Naive thymus-derived CD4-positive, alpha-beta T cell (primary cell): Measurements from ENCODE around the gene RNF167. TPM values are rescaled to one million over a fixed set of nuclear protein-coding genes. Genes with fewer than 3 reads are reported as not detected.

Experiments used
- ATAC-seq: fragments of 150-1000 bp; cut with Tn5 transposase; 2 replicates; pipeline ENCODE4 v1.10.0; 2021; ENCODE audit warnings: mild to moderate bottlenecking, moderate library complexity
- CTCF ChIA-PET: fragments of 350-600 bp; sonication (Branson Sonifier 250); formaldehyde crosslinking; loops from one replicate; lab custom pipeline; 2021; ENCODE audit warnings: antibody characterized with exemption; lab: Charles Lee
- POLR2A ChIA-PET: fragments of 350-600 bp; sonication (Branson Sonifier 250); formaldehyde crosslinking; loops from one replicate; lab custom pipeline; 2021; ENCODE audit warnings: antibody characterized with exemption, inconsistent platforms; lab: Charles Lee
- DNase-seq, 9 donors: peaks; one replicate each; pipeline versions ENCODE4 v3.0.0 to v3.0.0-alpha.2; 2020 to 2022; ENCODE audit warnings: mixed read lengths in 1 of 9
- H3K27ac ChIP-seq: one replicate; pipeline ENCODE4 v1.7.0; 2013; ENCODE audit warnings: mild to moderate bottlenecking, low read depth, low read length, moderate library complexity
- H3K27me3 ChIP-seq, 2 donors: one replicate each; pipeline ENCODE4 v1.7.0; 2013; ENCODE audit warnings: low read length in 2 of 2, mild to moderate bottlenecking in 2 of 2, moderate library complexity in 2 of 2; ENCODE audit not compliant: control insufficient read depth in 2 of 2, insufficient read depth in 2 of 2
- H3K36me3 ChIP-seq, 3 experiments: 1 replicate in 2 of 3; 2 replicates in 1 of 3; pipeline ENCODE4 v1.7.0; 2013; ENCODE audit warnings: low read length in 3 of 3, mild to moderate bottlenecking in 3 of 3, moderate library complexity in 1 of 3; ENCODE audit not compliant: insufficient read depth in 3 of 3, control insufficient read depth in 2 of 3
- H3K4me1 ChIP-seq, 2 donors: one replicate each; pipeline ENCODE4 v1.7.0; 2013; ENCODE audit warnings: low read length in 2 of 2, mild to moderate bottlenecking in 2 of 2, moderate library complexity in 1 of 2; ENCODE audit not compliant: control insufficient read depth in 2 of 2, insufficient read depth in 2 of 2
- H3K4me3 ChIP-seq: 2 replicates; pipeline ENCODE4 v1.7.0; 2013; ENCODE audit warnings: mild to moderate bottlenecking, low read length
- H3K9me3 ChIP-seq, 3 experiments: 1 replicate in 2 of 3; 2 replicates in 1 of 3; pipeline ENCODE4 v1.7.0; 2013; ENCODE audit warnings: low read length in 3 of 3; ENCODE audit not compliant: control insufficient read depth in 2 of 3
- H3K27ac Mint-ChIP-seq, 9 donors: one replicate each; pipeline ENCODE4 v1.8.0; 2020 to 2022; ENCODE audit warnings: mixed read lengths in 9 of 9, mild to moderate bottlenecking in 8 of 9, moderate library complexity in 5 of 9, inconsistent platforms in 2 of 9
- H3K27me3 Mint-ChIP-seq, 5 donors: one replicate each; pipeline ENCODE4 v1.8.0; 2021 to 2022; ENCODE audit warnings: mixed read lengths in 5 of 5, mild to moderate bottlenecking in 1 of 5
- H3K36me3 Mint-ChIP-seq, 5 donors: one replicate each; pipeline ENCODE4 v1.8.0; 2020 to 2022; ENCODE audit warnings: mixed read lengths in 5 of 5, mild to moderate bottlenecking in 3 of 5, inconsistent platforms in 1 of 5
- H3K4me1 Mint-ChIP-seq, 7 donors: one replicate each; pipeline ENCODE4 v1.8.0; 2020 to 2022; ENCODE audit warnings: mixed read lengths in 7 of 7, mild to moderate bottlenecking in 3 of 7, inconsistent platforms in 1 of 7
- H3K4me3 Mint-ChIP-seq, 10 donors: one replicate each; pipeline ENCODE4 v1.8.0; 2020 to 2022; ENCODE audit warnings: mild to moderate bottlenecking in 10 of 10, mixed read lengths in 10 of 10, moderate library complexity in 6 of 10, inconsistent platforms in 2 of 10
- H3K9me3 Mint-ChIP-seq, 11 donors: one replicate each; pipeline ENCODE4 v1.8.0; 2020 to 2022; ENCODE audit warnings: mixed read lengths in 11 of 11, mild to moderate bottlenecking in 4 of 11, inconsistent platforms in 1 of 11, moderate library complexity in 1 of 11
- intact Hi-C, 2 donors: fragments of 100-400 bp; cut with micrococcal nuclease; formaldehyde crosslinking; loops; one replicate each; pipeline ENCODE4 v1.15.1; 2023
- polyA plus RNA-seq, 2 donors: library from polyadenylated mRNA; unstranded; fragments of 300-500 nt; fragmentation: Illumina TruSeq; gene quantifications; one replicate each; pipeline ENCODE4 v1.2.3, GENCODE V29; 2021
- total RNA-seq, 6 experiments: library from RNA in 5 of 6; stranded (reverse) in 5 of 6; gene quantifications; 1 replicate in 5 of 6; 2 replicates in 1 of 6; pipeline ENCODE4 v1.2.3 and lab custom pipeline; 2021 to 2026

The RNF167 gene
- total and polyA plus RNA-seq, 7 experiments from 2014 or later: 25.3 to 248 (median 103) TPM

- POLR2A ChIA-PET: interaction anchor here (2.7 to 5.9 kb wide), 2 partner anchors 42 to 69 kb away, joined by 13 to 25 read pairs; partner anchors contain the start of genes RNF167, SLC25A11 and SPAG7
- intact Hi-C loops: loop anchor here in 1 of 2 donors (5.0 kb wide), 1 partner anchor 341 kb away; the partner anchor contains the start of gene MYBBP1A
- no peak for ATAC-seq
These were observed 41.7 kb upstream of the RNF167 start for GRCh38 chr17:4898351-4898750.

GRCh38 chr17:4898927-4899326 is 41.1 kb upstream of the RNF167 start:
- DNase-seq: no peak
- ChIA-PET CTCF (interaction anchor here (0.6 to 1.4 kb wide), 7 partner anchors 9 to 333 kb away, joined by 3 to 4 read pairs (median 3); partner anchors contain the start of gene PSMB6), POLR2A (interaction anchor here (0.6 to 5.9 kb wide), 8 partner anchors 10 to 755 kb away, joined by 3 to 25 read pairs (median 10); partner anchors contain the start of genes CAMTA2, PFN1, RNF167 and SLC25A11)
- peaks cover 0 to 32% (median 4%) of the 10 kb centered on the region in 3 experiments for H3K36me3 ChIP-seq
- H3K27ac ChIP-seq: peak overlapping the region; percentile 67
- peaks cover 0 to 12% (median 0%) of the 10 kb centered on the region in 5 donors for H3K36me3 Mint-ChIP-seq
- peak overlapping the region in 9 of 10 donors; percentile 69 to 95 (median 90) for H3K4me3 Mint-ChIP-seq
- intact Hi-C loops: loop anchor here in 1 of 2 donors (1.0 to 5.0 kb wide), 4 partner anchors 10 to 342 kb away; partner anchors contain the start of genes ARRB2, MED11 and MYBBP1A
- no peaks in the 10 kb centered on the region for H3K9me3 ChIP-seq
- H3K9me3 Mint-ChIP-seq: peaks cover 0 to 3% (median 0%) of the 10 kb centered on the region in 11 donors
- H3K4me3 ChIP-seq: peak overlapping the region; percentile 76
- peaks cover 0 to 13% (median 0%) of the 10 kb centered on the region in 5 donors for H3K27me3 Mint-ChIP-seq
- no peaks in the 10 kb centered on the region for H3K27me3 ChIP-seq
- H3K27ac Mint-ChIP-seq: peak overlapping the region in 7 of 9 donors; percentile 59 to 99 (median 76)
- ATAC-seq: peak; percentile 0
- peaks cover 14 to 45% (median 37%) of the 10 kb centered on the region in 7 donors for H3K4me1 Mint-ChIP-seq
- H3K4me1 ChIP-seq: peaks cover 29 to 38% of the 10 kb centered on the region in 2 donors

More at GRCh38 chr17:4898351-4898750, 41.7 kb upstream of the RNF167 start:
- Histone ChIP-seq H3K4me1 (peaks cover 27 to 33% of the 10 kb centered on the region in 2 donors), H3K4me3 (no peak overlapping the region), H3K36me3 (peaks cover 0 to 38% (median 7%) of the 10 kb centered on the region in 3 experiments), H3K27me3 (no peaks in the 10 kb centered on the region), H3K9me3 (no peaks in the 10 kb centered on the region), H3K27ac (peak overlapping the region; percentile 67)
- H3K27me3 Mint-ChIP-seq: peaks cover 0 to 13% (median 0%) of the 10 kb centered on the region in 5 donors
- peaks cover 0 to 3% (median 0%) of the 10 kb centered on the region in 11 donors for H3K9me3 Mint-ChIP-seq
- H3K36me3 Mint-ChIP-seq: peaks cover 0 to 12% (median 0%) of the 10 kb centered on the region in 5 donors
- peak overlapping the region in 8 of 9 donors; percentile 31 to 80 (median 72) for H3K27ac Mint-ChIP-seq
- DNase-seq: no peak
- peak overlapping the region; percentile 67 to 92 (median 78) for H3K4me3 Mint-ChIP-seq
- H3K4me1 Mint-ChIP-seq: peaks cover 10 to 39% (median 32%) of the 10 kb centered on the region in 7 donors
- CTCF ChIA-PET: interaction anchor here (1.3 kb wide), 1 partner anchor 11 kb away, joined by 3 read pairs; no protein-coding TSS in a partner anchor

GRCh38 chr17:4899341-4900230 is 40.5 kb upstream of the RNF167 start, which contains the start of gene C17orf107:
Gene C17orf107, plus strand, starts transcription at chr17:4899536. Its CDS starts 227 bp downstream, at chr17:4899763.
- peaks cover 0 to 13% (median 0%) of the 10 kb centered on the region in 5 donors for H3K27me3 Mint-ChIP-seq
- POLR2A ChIA-PET: interaction anchor here (0.6 to 5.9 kb wide), 10 partner anchors 9 to 756 kb away, joined by 3 to 25 read pairs (median 6); partner anchors contain the start of genes CAMTA2, PFN1, RNF167 and SLC25A11
- Histone ChIP-seq H3K9me3 (no peaks in the 10 kb centered on the region), H3K27ac (peak within 1 kb of the TSS; percentile 78), H3K27me3 (no peaks in the 10 kb centered on the region), H3K4me3 (peak within 1 kb of the TSS; percentile 76), H3K36me3 (peaks cover 0 to 25% (median 4%) of the 10 kb centered on the region in 3 experiments), H3K4me1 (peaks cover 29 to 38% of the 10 kb centered on the region in 2 donors)
- H3K9me3 Mint-ChIP-seq: peaks cover 0 to 3% (median 0%) of the 10 kb centered on the region in 11 donors
- H3K4me1 Mint-ChIP-seq: peaks cover 14 to 45% (median 37%) of the 10 kb centered on the region in 7 donors
- CTCF ChIA-PET: interaction anchor here (0.6 to 1.4 kb wide), 10 partner anchors 9 to 659 kb away, joined by 3 to 7 read pairs (median 3); partner anchors contain the start of gene PSMB6
- peak; percentile 90 for ATAC-seq
- intact Hi-C loops: loop anchor here (1.0 to 5.0 kb wide), 6 partner anchors 10 to 342 kb away; partner anchors contain the start of genes ARRB2 (in 1 of the 2), GLTPD2 (in 1 of the 2), MED11 (in 1 of the 2) and MYBBP1A (in 1 of the 2)
- peak; percentile 87 to 98 (median 93) for DNase-seq
- H3K27ac Mint-ChIP-seq: peak within 1 kb of the TSS; percentile 74 to 99 (median 95)
- peaks cover 0 to 12% (median 0%) of the 10 kb centered on the region in 5 donors for H3K36me3 Mint-ChIP-seq
- H3K4me3 Mint-ChIP-seq: peak within 1 kb of the TSS; percentile 85 to 95 (median 92)

GRCh38 chr17:4900231-4901107 is 39.6 kb upstream of the RNF167 start:
- Histone ChIP-seq H3K9me3 (no peaks in the 10 kb centered on the region), H3K36me3 (peaks cover 0 to 17% (median 0%) of the 10 kb centered on the region in 3 experiments), H3K4me3 (peak overlapping the region; percentile 76), H3K4me1 (peaks cover 29 to 38% of the 10 kb centered on the region in 2 donors), H3K27me3 (no peaks in the 10 kb centered on the region), H3K27ac (peak overlapping the region; percentile 78)
- Mint-ChIP-seq H3K36me3 (peaks cover 0 to 6% (median 0%) of the 10 kb centered on the region in 5 donors), H3K4me1 (peaks cover 14 to 45% (median 37%) of the 10 kb centered on the region in 7 donors), H3K4me3 (peak overlapping the region; percentile 88 to 95 (median 92)), H3K27me3 (peaks cover 0 to 13% (median 0%) of the 10 kb centered on the region in 5 donors), H3K9me3 (peaks cover 0 to 3% (median 0%) of the 10 kb centered on the region in 11 donors), H3K27ac (peak overlapping the region; percentile 42 to 99 (median 92))
- POLR2A ChIA-PET: interaction anchor here (0.8 to 5.9 kb wide), 7 partner anchors 8 to 130 kb away, joined by 3 to 25 read pairs (median 12); partner anchors contain the start of genes CAMTA2, PFN1, RNF167 and SLC25A11
- intact Hi-C loops: loop anchor here in 1 of 2 donors (5.0 kb wide), 2 partner anchors 113 to 333 kb away; partner anchors contain the start of genes GLTPD2 and VMO1
- DNase-seq (peak; percentile 43 to 88 (median 76)), ATAC-seq (peak; percentile 44)
- CTCF ChIA-PET: interaction anchor here (0.6 to 1.4 kb wide), 5 partner anchors 9 to 660 kb away, joined by 3 to 7 read pairs (median 4); no protein-coding TSS in a partner anchor

GRCh38 chr17:4901108-4901647 is 38.9 kb upstream of the RNF167 start:
- ATAC-seq (no peak), DNase-seq (peak in 1 of 9 donors; percentile 47)
- Mint-ChIP-seq H3K36me3 (peaks cover 0 to 2% (median 0%) of the 10 kb centered on the region in 5 donors), H3K4me3 (peak overlapping the region; percentile 69 to 95 (median 87)), H3K27me3 (peaks cover 0 to 16% (median 0%) of the 10 kb centered on the region in 5 donors), H3K27ac (peak overlapping the region; percentile 42 to 99 (median 87)), H3K4me1 (peaks cover 14 to 45% (median 37%) of the 10 kb centered on the region in 7 donors), H3K9me3 (peaks cover 0 to 3% (median 0%) of the 10 kb centered on the region in 11 donors)
- Histone ChIP-seq H3K9me3 (no peaks in the 10 kb centered on the region), H3K4me3 (no peak overlapping the region), H3K36me3 (peaks cover 0 to 9% (median 0%) of the 10 kb centered on the region in 3 experiments), H3K27ac (peak overlapping the region; percentile 78), H3K4me1 (peaks cover 29 to 38% of the 10 kb centered on the region in 2 donors), H3K27me3 (no peaks in the 10 kb centered on the region)
- CTCF ChIA-PET: interaction anchor here (1.4 kb wide), 1 partner anchor 8 kb away, joined by 7 read pairs; no protein-coding TSS in a partner anchor
- intact Hi-C loops: loop anchor here in 1 of 2 donors (5.0 kb wide), 2 partner anchors 114 to 334 kb away; partner anchors contain the start of genes GLTPD2 and VMO1
- POLR2A ChIA-PET: interaction anchor here (1.0 to 5.9 kb wide), 3 partner anchors 39 to 47 kb away, joined by 5 to 25 read pairs (median 12); partner anchors contain the start of genes PFN1, RNF167 and SLC25A11
